ENCODE results near the gene STK35.
A peak's percentile ranks its signal among the peaks of the same experiment; 100 is the strongest.

STK35 gene

GRCh38 chr20:2101057-2101864, at the start of gene STK35:
Gene STK35 (plus strand): TSS chr20:2101827. CDS start chr20:2101882, 55 bp downstream.
- DNase-seq (ENCODE audit: low spot score) = no peak

DNA sequence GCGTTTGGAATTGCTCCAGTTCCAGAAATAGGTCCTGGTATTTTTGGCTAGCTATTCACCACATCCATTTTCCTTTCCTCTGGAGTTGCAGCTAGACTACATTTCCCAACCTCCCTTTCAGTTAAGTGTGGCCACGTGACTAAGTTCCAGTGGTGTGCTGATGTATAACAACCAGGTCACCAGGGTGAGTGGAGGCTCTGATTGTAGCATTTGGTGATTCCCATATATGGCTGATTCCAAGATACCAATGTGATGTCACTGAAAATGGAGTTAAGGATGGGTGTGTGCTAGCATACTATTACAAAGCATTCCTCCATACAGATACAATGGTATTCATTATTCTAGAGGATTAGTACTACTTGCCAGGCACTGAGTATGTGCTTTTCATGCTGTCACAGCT, 49.7 kb upstream of the STK35 start:
- no peak for DNase-seq (ENCODE audit: low spot score)

DNA sequence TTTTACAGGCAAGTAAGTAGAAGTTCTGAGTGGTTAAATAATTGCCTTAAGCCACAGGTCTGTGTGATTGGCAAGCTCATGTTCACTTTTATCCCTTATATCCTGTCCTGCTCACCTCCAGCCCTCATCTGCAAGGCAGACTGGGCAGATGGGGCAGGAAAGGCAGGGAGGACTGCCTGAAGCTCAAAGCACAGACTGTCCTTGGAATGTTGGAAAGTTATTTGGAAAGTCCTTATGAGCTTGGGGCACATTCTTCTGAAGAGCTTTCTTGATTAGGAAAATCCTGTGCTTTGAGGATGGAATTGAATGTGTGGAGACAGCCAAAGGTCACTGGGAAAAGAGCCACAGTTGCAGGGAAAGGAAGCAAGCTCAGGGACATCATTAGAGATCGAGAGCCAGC, 48.9 kb upstream of the STK35 start:
- no peak for DNase-seq (ENCODE audit: low spot score)

GRCh38 chr20:2053615-2054014, 48.0 kb upstream of the STK35 start:
- DNase-seq (ENCODE audit: low spot score) = no peak

DNA sequence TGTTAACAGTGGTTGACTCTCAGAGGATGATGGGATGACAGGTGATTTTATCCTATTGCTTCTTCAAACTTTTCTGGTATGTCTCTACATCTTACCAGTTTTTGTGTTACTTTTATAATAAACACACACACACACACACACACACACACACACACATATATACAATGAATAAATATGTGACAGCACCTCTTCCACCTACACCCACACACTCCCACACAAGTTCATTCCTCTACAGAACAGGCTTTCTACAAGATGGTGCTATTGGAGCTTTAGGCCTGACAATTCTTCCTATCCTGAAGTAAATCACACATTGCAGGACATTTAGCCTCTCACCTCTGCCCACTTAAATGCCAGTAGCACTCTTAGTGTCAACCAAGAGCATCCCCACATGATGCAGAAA, 46.7 kb upstream of the STK35 start:
- DNase-seq (ENCODE audit: low spot score) = no peak

DNA sequence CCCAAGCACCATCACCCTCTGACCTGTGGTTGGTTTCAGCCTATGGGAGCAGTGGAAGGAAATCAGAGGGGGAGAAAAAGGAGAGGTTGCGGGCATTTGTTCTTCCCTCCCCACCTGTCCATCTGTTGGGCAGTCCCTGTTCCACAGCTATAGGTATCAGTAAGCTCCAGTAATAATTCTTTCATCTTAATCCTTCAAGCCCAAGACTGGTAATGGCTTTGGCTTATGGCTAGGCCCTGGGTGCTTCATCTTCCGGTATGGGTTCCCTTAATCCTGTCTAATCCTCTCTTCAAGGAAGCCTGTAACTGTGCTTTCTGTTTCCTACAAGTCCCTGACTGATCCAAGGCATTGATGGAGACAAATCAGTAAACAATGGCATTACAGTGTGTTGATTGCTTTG, 42.2 kb upstream of the STK35 start:
- DNase-seq (ENCODE audit: low spot score) = no peak

- DNase-seq (ENCODE audit: low spot score) = no peak
These were observed 36.5 kb upstream of the STK35 start for GRCh38 chr20:2065099-2065498.

DNA sequence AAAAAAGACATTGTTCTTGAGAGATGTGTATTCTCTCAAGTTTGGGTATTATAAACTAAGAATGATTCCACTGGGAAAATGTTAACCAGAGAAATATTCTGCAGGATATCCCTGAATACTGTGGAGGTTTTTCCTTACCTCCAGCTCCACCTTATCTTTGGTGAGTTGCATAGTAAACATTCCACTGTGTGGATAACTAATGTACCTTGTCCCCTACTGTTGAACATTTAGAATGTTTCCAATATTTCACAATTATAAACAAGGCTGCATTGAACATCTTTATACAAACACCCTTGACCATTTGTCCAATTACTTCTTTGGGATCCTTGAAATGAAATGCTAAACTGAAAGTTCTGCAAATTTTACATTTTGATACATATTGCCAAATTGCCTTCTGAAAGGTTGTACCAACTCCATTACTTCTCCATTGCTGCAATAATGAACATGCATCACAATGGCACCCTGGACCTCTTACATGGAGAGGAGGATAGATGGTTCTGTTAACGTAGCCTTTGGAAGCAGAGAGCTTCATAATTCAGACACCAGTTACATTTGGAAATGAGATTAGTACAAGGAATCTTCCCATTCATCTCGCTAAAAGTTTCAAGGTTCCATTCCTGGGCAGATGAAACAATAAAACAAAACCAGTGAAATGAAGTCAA, 35.0 kb upstream of the STK35 start:
- DNase-seq (ENCODE audit: low spot score) = no peak

DNA sequence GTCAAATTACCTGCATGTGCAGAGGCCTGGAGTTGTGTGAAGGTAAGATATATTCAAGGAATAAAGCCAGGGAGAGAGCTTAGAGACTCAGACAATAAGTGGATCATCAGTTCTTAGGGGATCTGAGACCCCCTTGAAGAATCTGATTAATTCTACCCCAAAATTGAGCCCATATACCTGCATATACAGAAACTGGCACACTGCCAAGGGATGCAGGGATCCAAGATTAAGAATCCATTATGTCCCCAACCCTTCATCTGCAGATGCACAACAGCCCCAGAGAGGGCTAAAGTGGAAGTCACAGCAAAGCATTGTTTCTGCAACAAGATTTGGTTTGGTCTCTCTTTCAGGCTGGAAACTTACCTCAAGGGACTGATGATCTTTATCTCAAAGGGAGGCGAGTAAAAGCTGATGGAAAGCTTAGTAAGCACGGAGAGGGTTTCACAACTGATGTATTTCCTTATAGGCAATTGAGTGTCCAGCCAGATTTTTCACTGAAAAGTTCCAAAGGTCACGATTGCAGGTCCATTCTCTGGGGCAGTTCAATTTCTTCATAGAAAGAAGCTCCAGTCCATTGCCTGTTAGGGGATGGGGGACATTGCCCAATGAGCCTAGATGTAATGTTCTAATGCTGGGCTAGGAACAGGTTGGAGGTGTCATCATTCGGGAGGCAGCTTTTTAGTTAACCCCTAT, 20.9 kb upstream of the STK35 start:
- DNase-seq (ENCODE audit: low spot score) = no peak

GRCh38 chr20:2084703-2085102, 16.9 kb upstream of the STK35 start:
- DNase-seq (ENCODE audit: low spot score) = no peak

- no peak for DNase-seq (ENCODE audit: low spot score)
These were observed 15.2 kb upstream of the STK35 start for GRCh38 chr20:2086177-2086979.

- DNase-seq (ENCODE audit: low spot score) = no peak
These were observed 14.6 kb upstream of the STK35 start for GRCh38 chr20:2086980-2087377.

- no peak for DNase-seq (ENCODE audit: low spot score)
These were observed 12.7 kb upstream of the STK35 start for GRCh38 chr20:2088891-2089290.

- no peak for DNase-seq (ENCODE audit: low spot score)
These were observed 12.2 kb upstream of the STK35 start for GRCh38 chr20:2089447-2089846.

DNA sequence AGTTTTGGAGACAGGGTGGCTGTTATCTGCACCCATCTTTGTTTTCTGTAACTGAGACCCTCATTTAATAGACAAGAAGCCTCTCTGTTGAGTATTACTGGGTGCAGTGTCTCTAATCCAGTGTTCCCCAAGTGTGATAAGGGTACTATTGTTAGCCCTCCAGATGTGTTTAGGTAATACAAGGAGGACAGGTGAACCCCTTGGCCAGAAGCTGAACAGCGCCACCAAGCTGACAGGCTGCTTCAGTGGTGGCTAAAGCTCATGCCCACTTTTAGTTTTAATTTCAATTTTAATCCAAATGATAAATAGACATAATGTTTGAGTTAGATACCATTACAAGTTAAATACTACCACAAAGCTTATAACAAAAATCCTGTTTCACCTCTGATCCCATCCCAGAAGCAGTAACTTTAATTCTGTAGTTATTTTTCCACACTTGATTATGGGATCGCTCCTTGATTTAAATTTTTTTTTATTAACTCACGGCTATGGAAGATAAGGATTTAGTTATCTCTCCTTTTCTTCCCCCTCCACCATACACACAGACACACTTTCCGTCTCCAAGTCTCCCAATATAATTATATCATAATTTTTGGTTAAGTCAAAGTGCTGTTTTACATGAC, 8.4 kb upstream of the STK35 start:
- no peak for DNase-seq (ENCODE audit: low spot score)

DNA sequence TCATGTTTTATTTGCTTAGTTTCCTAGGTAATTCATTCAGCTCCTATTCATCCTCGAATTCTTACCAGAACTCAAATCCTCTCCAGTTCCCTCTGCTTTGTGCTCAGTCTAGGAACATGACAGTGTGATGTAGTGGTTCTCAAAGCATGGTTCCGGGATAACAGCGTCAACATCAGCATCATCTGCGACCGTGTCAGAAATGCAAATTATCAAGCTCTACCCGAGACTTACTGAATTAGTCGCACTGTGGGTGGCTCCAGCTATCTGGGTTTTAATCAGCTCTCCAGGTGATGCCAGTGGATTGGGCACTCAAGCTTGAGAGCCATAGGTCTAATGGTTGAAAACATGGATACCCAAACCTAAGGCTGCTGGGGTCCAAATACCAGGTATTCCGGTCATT, 7.7 kb upstream of the STK35 start:
- no peak for DNase-seq (ENCODE audit: low spot score)

- peak; percentile 92 for DNase-seq (ENCODE audit: low spot score)
These were observed 398 bp downstream of the STK35 start for GRCh38 chr20:2101865-2102584.

GRCh38 chr20:2102585-2103460, 1.2 kb downstream of the STK35 start:
- DNase-seq (ENCODE audit: low spot score) = peak; percentile 89

- DNase-seq (ENCODE audit: low spot score) = peak; percentile 24
These were observed 2.0 kb downstream of the STK35 start for GRCh38 chr20:2103461-2104153.
